Midbrain (tissue), 1 donor: Measurements from ENCODE around the gene TRIM32.

Source experiments
- DNase-seq: peaks from one replicate; lab custom pipeline; 2025; lab: John Stamatoyannopoulos, UW

The TRIM32 gene, protein sequence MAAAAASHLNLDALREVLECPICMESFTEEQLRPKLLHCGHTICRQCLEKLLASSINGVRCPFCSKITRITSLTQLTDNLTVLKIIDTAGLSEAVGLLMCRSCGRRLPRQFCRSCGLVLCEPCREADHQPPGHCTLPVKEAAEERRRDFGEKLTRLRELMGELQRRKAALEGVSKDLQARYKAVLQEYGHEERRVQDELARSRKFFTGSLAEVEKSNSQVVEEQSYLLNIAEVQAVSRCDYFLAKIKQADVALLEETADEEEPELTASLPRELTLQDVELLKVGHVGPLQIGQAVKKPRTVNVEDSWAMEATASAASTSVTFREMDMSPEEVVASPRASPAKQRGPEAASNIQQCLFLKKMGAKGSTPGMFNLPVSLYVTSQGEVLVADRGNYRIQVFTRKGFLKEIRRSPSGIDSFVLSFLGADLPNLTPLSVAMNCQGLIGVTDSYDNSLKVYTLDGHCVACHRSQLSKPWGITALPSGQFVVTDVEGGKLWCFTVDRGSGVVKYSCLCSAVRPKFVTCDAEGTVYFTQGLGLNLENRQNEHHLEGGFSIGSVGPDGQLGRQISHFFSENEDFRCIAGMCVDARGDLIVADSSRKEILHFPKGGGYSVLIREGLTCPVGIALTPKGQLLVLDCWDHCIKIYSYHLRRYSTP

DNA sequence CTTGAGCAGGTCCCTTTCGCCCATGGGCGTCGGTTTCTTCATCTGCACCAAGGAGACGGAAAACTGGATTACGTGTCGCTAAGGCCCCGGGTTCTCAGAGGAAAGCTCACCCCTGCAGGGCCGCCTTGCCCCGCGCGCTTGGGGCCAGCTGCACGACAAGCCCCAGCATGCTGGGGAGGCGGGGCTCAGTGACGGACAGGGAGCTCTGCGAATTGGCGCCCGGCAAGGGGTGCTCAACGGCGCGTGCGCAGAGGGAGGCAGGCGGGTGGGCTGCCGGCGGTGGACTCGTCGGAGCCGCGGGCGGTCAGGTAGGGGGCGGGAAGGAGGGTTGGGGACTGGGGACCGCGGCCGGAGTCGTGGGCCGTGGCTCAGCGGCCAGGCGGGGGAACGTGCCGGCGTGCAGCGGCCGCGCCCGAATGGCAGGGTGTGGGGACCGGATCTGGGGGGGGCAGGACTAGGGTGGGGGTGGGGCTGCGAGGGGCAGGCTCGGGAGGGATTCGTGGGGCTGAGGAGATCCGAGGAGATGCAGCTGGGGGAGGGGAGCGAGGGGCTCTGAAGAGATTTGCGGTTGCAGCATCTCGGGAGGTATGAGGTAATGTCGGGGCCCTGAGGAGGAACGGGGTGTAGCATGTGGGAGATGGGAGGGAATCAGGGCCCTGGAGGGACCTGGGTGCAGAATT is at the start of gene TRIM32:
Gene TRIM32, plus strand, starts transcription at position 232 of the 680 bp plus-strand sequence. CDS start 10,438 bp downstream, outside the sequence.
- peak; percentile 89 for DNase-seq

DNA sequence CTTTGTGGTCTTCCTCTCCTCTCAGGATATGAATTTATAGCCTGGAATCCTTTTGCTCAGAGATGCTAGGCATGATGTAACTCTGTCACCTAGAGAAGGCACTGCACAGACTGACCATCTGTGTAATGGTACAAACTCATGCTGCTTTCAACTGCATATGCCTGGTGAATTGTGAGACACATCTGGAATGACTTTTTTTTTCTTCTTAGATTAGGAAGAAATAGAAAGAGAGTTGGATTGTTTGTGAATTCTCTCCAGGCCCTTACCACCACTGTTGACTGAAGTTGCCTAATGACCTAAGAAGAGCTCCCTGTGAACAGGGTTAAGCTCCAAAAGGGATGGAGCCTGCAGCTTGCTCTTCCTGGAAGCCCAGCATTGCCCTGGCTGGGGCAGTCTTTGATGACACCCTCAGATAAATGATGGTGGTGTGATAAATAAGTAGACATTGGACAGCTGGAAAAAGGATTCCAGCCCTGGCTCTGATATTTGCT is 47.8 kb upstream of the TRIM32 start:
- DNase-seq = no peak

DNA sequence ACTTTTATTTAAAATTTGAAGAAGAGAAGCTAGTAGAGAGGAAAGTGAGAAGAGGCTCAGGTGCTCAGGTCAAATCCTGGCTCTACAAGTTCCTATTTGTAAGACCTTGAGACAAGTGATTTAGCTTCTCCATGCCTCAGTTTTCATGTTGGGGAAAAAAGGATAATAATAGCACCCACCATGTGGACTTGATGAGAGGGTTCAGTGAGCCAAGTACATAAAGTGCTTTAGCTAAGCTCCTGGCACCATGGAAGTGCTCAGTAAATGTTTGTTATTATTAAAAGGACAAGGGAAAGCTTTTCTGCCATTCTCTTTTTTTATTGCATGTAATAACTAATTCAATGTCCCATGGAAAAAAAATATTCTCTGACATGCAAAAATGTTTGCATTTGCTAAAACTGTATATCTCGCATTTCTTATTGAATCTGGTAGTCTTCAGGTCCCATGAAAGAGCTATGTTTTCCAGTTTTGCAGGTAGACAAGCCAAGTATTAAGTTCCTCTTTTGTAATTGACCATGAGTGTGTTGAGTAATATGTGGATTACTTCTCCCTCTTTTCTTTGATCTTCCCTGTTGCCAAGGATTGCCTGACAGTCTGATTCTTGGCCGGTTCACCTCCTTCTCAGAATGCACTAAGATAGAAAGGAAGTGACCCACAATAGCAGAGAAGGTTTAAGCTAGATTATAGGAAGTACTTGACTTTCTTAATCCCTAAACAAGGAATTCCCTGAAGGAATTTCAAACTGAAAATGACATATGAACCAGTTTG is 45.6 kb upstream of the TRIM32 start:
- DNase-seq = no peak

DNA sequence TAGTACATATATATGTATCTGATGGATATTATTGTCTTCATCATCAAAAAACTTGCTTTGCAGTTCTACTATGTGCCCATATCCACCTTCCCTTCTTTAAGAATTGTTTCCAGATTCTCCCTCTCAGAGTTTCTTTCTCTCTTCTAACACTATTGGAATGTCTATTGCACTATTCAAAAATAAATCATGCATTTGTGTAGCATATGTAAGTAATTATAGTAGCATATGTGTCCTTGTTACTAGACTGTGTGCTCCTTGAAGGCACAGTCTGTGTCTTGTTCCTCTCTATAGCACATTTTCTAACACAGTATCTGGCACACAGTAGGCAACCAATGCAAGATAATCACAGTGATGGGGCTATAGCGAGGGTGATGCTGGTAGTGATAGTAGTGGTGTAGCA is 43.4 kb upstream of the TRIM32 start:
- DNase-seq = no peak

DNA sequence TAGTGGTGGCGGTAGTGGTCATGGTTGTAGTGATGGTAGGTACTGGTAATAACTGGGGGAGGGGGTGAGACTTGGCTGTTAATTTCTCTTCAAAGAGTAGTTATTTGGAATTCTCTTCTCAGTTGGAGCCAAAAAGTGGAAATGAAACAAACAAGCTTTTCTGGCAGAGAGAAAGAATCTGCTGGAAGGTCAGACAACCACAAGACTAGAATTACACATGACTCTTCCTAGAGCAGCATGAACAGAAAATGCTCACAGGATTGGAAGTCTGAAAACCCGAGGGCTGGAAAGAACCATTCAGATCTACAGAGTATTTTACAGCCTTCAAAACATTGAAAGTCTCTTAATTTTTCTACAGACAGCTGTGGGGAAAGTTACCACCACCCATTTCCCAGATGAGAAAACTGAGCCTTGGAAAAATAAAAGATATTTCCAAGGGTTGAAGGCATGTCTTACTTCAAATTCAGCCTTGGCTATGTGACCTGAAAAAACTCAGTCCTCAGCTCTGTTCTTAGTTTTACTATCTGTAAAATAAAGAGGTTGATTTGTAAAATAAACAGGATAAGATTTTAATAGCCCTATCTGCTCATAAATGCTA is 42.9 kb upstream of the TRIM32 start:
- no peak for DNase-seq

DNA sequence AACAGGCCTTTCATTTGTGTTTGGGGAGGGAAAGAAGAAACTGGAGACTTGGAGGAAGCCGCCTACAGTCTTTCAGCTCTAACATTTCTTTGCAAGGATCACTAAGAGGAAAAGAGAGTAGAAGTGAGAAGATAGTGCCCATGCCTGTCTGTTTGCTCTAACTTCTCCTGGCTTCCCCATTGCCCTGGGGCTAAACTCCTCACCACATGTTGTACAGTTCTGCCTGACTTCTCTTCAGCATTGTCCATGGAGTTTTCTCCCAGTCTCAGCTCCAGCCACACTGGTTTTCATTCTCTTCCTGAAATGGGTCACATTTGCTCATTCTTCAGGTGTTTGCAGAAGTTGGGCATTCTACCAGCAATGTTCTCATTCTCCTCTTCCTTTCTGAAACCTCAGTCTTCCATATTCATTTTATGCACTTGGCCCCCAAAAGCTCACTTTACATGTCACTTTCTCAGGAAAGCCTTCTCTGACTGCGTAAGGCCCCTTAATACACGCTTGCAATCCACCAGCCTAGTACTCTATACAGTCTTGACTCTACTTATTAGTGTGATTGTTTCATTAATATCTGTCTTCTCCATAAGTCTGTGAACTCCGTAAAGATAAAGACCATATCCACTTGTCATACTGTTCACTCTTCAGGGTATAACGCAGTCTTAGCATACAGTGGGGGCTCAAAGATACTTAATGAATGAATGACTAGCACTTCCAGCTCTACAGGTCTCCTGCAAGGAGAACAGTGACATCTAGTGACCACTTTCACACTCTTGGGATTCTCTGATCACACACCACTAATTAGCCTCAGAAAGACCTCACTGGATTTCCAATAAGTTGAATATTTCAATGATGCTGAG is 40.2 kb upstream of the TRIM32 start:
- peak; percentile 40 for DNase-seq

DNA sequence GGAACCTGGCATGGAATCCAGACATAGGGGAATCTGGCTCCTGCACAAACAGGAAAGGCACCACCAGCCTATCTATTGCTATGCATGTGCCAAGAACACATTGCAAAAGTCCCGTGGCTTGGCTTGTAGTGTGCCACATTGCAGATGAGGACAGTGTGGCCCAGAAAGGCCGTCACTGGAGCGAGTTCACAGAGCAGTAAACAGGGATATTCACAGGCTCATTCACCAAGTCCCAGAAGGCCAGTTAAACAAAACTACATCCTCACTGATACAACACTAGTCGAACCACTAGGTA is 39.6 kb upstream of the TRIM32 start:
- DNase-seq = no peak

DNA sequence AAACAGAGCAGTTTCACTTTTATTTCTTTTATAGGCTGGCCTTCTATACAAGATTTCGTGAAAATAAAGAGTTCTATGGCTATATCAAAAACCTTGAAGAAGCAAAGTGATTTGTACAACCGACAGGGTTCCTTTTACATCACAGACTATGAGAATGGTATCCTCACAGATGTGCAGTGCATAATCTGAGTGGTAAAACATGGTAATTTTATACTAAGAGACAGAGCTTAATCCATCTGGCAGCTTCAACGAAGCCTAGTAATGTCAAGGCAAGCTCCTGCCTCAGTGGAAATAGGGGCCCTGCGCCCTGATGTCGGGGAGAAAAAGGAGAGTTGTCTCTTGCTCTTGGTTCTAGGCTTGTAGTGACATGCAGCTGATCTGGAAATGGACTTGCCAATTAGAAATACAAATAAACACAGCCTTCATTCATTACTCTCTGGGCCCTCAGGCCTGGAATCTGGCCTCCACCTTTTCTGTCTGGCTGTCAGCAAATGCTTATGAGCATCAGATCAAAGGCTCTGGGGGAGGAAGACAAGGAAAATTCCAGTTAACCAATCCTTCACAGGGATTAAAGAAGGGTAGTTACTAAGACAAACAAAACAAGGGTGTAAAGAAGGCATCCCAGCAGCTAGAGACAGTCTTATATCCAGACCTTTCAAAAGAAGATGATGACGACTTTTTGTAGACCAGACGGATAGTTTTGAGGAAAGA is 33.6 kb upstream of the TRIM32 start:
- peak; percentile 28 for DNase-seq

DNA sequence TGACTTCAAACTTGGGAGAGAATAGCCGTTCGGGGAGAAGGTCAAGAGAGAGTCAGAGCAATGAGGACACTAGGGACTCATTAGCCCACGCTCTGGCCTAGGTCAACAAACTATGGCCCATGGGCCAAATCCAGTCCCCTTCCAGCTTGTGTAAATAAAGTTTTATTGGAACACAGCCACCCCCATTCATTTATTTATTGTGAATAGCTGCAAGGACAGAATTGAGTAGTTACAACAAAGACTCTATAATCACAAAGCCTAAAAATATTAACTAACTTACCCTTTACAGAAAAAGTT is 33.1 kb upstream of the TRIM32 start:
- no peak for DNase-seq

DNA sequence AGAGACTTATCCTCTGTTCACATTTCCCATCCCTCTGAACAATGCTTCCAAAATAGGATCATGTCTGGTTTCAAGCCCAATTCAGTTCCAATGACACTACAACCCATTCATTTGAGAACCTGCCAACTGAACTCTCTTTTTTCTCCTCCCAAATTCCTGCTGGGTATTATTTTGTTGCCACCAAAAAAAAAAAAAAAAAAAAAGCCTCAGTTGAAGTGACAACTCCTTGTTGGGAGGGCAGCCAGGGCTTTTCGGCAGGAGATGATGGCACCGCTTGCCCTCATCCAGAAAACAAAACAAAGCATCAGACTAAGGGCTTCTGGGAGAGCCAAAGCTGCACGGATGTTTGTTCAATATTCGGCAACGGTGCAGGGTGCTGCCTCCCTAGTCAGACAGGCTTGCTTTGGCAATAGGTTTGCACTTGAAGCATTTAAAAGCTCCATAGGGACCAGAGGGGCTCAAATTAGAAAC is 30.6 kb upstream of the TRIM32 start:
- DNase-seq = no peak

DNA sequence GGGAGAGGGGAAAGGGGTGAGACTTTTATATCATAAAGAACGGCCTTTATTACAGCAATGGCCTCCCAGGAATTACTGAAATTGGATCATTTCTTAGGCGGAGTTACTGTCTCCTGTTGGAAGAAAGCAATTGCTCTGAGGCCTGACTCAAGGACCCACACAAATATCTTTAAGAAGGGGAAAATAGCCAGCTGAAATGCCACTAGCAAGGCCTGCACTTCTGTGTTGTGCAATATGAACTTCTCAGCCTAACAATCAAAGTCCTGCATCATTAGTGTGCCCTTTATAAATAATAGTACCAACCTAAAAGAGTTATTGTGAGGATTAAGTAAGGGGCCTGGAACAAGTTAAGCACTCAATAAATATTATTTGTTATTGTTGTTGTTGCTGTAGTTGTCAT is 30.1 kb upstream of the TRIM32 start:
- DNase-seq = no peak

DNA sequence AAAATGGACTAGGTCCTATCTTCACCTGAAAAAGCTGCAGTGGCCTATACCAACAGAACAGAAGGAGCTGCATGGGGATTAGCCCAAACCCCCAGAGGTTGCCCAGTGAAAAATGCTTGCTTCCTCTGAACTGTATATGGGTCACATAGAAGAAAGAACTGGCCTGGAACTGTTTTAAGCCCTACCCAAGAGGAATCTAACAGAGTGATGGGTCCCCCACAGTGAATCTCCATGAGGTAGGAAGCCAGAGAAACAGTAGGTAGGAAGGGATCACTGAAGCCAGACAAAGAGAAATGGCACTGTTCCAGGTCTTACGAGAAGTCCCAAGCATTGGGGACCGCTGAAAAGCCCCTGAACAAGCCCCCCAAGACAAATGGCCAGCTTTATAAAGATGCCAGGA is 28.8 kb upstream of the TRIM32 start:
- no peak for DNase-seq

DNA sequence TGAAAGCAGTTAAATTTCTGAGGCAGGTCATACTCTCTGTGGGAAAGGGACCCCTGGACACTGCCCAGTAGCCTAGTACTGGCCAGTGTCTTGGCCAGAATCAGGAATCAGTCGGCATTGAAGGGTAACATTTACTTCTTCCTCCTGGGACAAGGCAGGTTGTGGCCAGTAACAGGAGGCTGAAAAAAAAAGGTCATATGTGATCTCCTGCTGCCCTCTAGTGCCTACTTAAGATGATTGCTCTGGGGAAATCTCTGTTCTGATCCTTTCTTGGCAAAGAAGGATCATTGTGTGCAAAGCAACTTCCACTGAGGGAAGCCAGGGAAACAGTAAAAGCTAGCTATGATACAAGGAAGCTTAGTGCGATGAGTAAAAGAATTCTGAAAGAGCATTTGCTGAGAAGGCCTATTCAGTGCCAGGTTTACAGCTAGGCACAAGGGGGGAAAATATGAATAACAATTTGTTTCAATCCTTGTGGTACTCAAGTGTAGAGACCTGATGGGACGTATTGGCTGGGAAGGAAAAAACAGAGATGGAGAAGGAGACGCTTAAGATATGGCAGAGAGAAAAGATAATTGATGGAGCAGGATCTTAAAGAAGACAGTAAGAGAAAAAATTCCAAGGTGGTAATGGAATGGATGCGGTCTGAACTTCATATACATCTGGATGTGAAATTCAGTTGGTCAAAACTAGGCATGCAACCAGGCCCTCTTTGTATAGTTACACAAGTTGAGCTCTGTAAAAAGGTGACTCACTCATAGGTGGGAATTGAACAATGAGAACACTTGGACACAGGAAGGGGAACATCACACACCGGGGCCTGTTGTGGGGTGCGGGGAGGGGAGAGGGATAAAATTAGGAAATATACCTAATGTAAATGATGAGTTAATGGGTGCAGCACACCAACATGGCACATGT is 25.8 kb upstream of the TRIM32 start:
- DNase-seq = peak; percentile 74

DNA sequence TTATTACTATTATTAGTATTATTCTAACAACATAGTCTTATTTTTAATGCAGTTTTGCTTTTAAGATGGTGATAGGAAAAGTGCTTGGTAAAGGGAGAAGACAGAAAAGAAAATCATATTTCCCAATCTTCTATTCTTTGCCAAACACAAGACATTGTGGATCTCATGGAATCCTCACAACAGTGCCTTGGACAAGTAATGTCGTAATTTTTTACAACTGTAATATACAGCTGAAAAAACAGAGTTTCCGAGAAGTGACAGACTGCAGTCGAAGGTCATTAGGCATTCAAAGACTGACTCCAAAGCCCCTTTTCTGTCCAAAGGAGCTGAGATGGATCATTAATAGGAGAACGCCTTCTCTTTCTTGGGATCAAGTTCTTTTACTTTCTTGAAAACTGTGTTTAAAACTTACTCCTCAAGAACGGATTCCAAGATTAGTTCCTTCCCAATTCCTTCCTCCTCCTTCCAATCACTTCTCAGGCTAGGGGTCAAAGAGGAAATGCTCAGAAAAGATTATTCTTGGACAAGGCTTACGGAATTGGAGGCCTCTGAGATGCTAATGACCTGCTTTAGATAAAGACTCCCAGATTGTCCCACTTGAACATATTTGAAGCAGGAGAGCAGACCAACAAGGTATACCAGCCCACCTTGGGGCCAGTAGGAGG is 24.3 kb upstream of the TRIM32 start:
- DNase-seq = no peak

DNA sequence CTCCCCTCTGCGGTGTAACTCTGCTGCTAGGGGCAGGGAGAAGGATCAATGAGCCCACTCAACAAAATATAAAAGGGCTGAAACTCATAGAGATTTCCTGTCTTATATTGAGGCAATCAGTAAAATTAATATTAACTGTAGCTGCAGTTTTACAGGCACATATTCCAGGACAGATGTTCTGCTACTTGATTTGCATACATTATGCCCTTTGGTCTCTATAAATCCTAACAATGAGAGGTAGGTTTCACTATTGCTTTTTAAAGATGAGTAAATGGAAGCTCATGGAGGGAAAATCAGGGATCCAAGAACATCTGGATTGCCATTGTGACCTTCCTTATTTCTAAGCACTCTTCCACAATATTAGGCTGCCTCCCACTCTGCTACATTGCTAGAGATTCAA is 23.5 kb upstream of the TRIM32 start:
- no peak for DNase-seq

DNA sequence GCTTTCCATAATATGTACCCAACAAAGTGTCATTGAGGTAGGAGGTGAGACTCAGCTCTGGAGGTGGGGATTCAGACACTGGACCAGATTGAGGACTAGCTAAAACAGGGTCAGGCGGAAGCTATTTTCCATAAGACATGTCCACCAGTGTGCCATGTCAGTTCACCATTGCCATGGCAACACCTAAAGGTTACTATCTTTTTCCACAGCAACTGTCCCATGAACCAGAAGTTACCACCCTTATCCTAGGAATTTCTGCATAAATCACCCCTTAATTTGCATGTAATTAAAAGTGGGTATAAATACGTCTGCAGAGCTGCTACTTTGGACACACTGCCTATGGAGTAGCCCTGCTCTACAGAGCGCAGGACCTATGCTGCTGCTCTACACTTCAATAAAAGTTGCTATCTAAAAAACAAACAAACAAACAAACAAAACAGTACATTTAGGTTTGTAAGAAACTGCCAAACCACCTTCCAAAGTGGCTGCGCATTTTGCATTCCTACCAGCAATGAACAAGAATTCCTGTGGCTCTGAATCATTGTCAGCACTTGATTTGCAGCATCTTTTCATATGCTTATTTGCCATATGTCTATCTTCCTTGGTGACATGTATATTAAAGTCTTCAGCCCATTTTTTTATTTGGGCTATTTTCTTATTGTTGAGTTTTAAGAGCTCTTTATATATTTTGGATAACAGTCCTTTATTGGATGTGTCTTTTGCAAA is 18.0 kb upstream of the TRIM32 start:
- DNase-seq = no peak

DNA sequence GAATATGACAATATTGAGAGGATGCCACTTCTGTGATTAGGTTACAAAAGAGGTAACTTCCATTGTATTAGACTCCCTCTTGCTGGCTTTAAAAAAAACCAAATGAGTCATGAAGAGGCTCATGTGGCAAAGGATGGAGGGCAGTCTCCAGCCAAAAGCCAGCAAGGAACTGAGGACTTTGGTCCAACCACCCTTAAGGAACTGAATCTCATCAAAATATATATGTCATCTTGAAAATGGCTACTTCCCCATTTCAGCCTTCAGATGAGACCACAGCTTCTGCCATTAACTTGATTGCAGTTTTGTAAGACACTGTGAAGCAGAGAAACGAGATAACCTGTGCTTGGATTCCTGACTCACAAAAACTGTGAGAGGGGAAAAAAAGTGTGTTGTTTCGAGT is 15.5 kb upstream of the TRIM32 start:
- DNase-seq = no peak

DNA sequence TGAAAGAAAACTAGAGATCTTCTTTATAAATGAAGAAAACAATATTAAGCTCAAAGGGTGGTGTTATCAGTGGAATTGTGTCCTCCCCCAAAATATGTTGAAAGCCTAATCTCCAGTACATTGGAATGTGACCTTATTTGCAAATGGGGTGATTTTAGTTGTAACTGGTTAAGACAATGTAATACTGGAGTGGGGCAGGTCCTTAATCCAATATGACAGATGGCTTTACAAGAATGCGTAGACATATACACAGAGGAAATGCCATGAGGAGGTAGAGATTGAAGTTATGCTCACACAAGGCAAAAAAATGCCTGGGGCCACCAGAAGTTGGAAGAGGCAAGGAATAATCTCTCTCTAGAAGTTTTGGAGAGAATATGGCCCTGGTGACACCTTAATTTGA is 13.7 kb upstream of the TRIM32 start:
- no peak for DNase-seq
